T-helper 2 cell treated with Interferon-gamma antibody and Interleukin-4, amounts not matched to agents 5 μg/mL and 100 μg/mL, for 36 hours (primary cell): ENCODE data around the gene GSC2.

Source experiments
- DNase-seq: peaks from one replicate; pipeline ENCODE4 v3.0.0; 2021; ENCODE audit warnings: low spot score
- H3K27ac Mint-ChIP-seq: one replicate; pipeline ENCODE4 v1.8.0; 2021; ENCODE audit warnings: mild to moderate bottlenecking, mixed read lengths
- H3K27me3 Mint-ChIP-seq: one replicate; pipeline ENCODE4 v1.8.0; 2021; ENCODE audit warnings: low read depth, mixed read lengths
- H3K36me3 Mint-ChIP-seq: one replicate; pipeline ENCODE4 v1.8.0; 2021; ENCODE audit warnings: low read depth, mixed read lengths
- H3K4me1 Mint-ChIP-seq: one replicate; pipeline ENCODE4 v1.8.0; 2021; ENCODE audit warnings: low read depth, mixed read lengths
- H3K4me3 Mint-ChIP-seq: one replicate; pipeline ENCODE4 v1.8.0; 2022; ENCODE audit warnings: mild to moderate bottlenecking, moderate library complexity, mixed read lengths
- H3K9me3 Mint-ChIP-seq: one replicate; pipeline ENCODE4 v1.8.0; 2021; ENCODE audit warnings: mixed read lengths

GSC2 gene

GRCh38 chr22:19117111-19117512 lies 33.0 kb downstream of the GSC2 start:
- H3K4me1 Mint-ChIP-seq, result peaks cover 28% of the 10 kb centered on the region
- H3K27ac Mint-ChIP-seq, result no peak overlapping the region
- H3K36me3 Mint-ChIP-seq, result peaks cover 2% of the 10 kb centered on the region
- no peaks in the 10 kb centered on the region for H3K9me3 Mint-ChIP-seq
- H3K4me3 Mint-ChIP-seq, result no peak overlapping the region
- DNase-seq, result no peak
- H3K27me3 Mint-ChIP-seq, result no peaks in the 10 kb centered on the region

GRCh38 chr22:19115628-19116027 lies 34.5 kb downstream of the GSC2 start:
- H3K4me1 Mint-ChIP-seq, result peaks cover 26% of the 10 kb centered on the region
- H3K27me3 Mint-ChIP-seq, result no peaks in the 10 kb centered on the region
- H3K36me3 Mint-ChIP-seq, result peaks cover 2% of the 10 kb centered on the region
- H3K9me3 Mint-ChIP-seq, result no peaks in the 10 kb centered on the region
- H3K4me3 Mint-ChIP-seq, result no peak overlapping the region
- no peak for DNase-seq
- H3K27ac Mint-ChIP-seq, result no peak overlapping the region

- no peaks in the 10 kb centered on the region for H3K9me3 Mint-ChIP-seq
- peaks cover 23% of the 10 kb centered on the region for H3K4me1 Mint-ChIP-seq
Measured at GRCh38 chr22:19114984-19115552, 35.0 kb downstream of the GSC2 start.

GRCh38 chr22:19113429-19113828 lies 36.7 kb downstream of the GSC2 start:
- Mint-ChIP-seq H3K4me3 (no peak overlapping the region), H3K27me3 (no peaks in the 10 kb centered on the region), H3K9me3 (no peaks in the 10 kb centered on the region), H3K27ac (no peak overlapping the region), H3K36me3 (peaks cover 7% of the 10 kb centered on the region), H3K4me1 (peaks cover 38% of the 10 kb centered on the region)
- DNase-seq, result no peak

More at GRCh38 chr22:19114984-19115552, 35.0 kb downstream of the GSC2 start:
- no peak overlapping the region for H3K27ac Mint-ChIP-seq
- H3K36me3 Mint-ChIP-seq, result peaks cover 3% of the 10 kb centered on the region
- H3K4me3 Mint-ChIP-seq, result no peak overlapping the region
- H3K27me3 Mint-ChIP-seq, result no peaks in the 10 kb centered on the region
- no peak for DNase-seq

- DNase-seq, result no peak
- Mint-ChIP-seq H3K27ac (no peak overlapping the region), H3K4me3 (no peak overlapping the region), H3K4me1 (peaks cover 36% of the 10 kb centered on the region), H3K27me3 (no peaks in the 10 kb centered on the region), H3K36me3 (peaks cover 10% of the 10 kb centered on the region), H3K9me3 (no peaks in the 10 kb centered on the region)
Measured at GRCh38 chr22:19111584-19111983, 38.5 kb downstream of the GSC2 start.

- Mint-ChIP-seq H3K4me3 (peak overlapping the region; percentile 27), H3K27me3 (no peaks in the 10 kb centered on the region), H3K36me3 (peaks cover 10% of the 10 kb centered on the region), H3K4me1 (peaks cover 35% of the 10 kb centered on the region), H3K9me3 (no peaks in the 10 kb centered on the region), H3K27ac (no peak overlapping the region)
- DNase-seq, result no peak
Measured at GRCh38 chr22:19111140-19111539, 39.0 kb downstream of the GSC2 start.

- Mint-ChIP-seq H3K36me3 (peaks cover 10% of the 10 kb centered on the region), H3K4me1 (peaks cover 32% of the 10 kb centered on the region), H3K27me3 (no peaks in the 10 kb centered on the region), H3K9me3 (no peaks in the 10 kb centered on the region), H3K4me3 (no peak overlapping the region), H3K27ac (no peak overlapping the region)
- DNase-seq, result no peak
Measured at GRCh38 chr22:19110646-19111045, 39.4 kb downstream of the GSC2 start.

- Mint-ChIP-seq H3K27ac (peak overlapping the region; percentile 85), H3K4me3 (peak overlapping the region; percentile 73), H3K27me3 (no peaks in the 10 kb centered on the region), H3K9me3 (no peaks in the 10 kb centered on the region), H3K36me3 (peaks cover 10% of the 10 kb centered on the region), H3K4me1 (peaks cover 32% of the 10 kb centered on the region)
- DNase-seq, result no peak
Measured at GRCh38 chr22:19110064-19110458, 40.0 kb downstream of the GSC2 start.

GRCh38 chr22:19109198-19110063 lies 40.7 kb downstream of the GSC2 start:
- H3K9me3 Mint-ChIP-seq, result no peaks in the 10 kb centered on the region
- H3K27ac Mint-ChIP-seq, result peak overlapping the region; percentile 85
- DNase-seq, result peak; percentile 20
- no peaks in the 10 kb centered on the region for H3K27me3 Mint-ChIP-seq
- peaks cover 10% of the 10 kb centered on the region for H3K36me3 Mint-ChIP-seq
- peaks cover 32% of the 10 kb centered on the region for H3K4me1 Mint-ChIP-seq
- H3K4me3 Mint-ChIP-seq, result peak overlapping the region; percentile 73

GRCh38 chr22:19108807-19109197 lies 41.3 kb downstream of the GSC2 start:
- H3K27ac Mint-ChIP-seq, result peak overlapping the region; percentile 43
- H3K27me3 Mint-ChIP-seq, result no peaks in the 10 kb centered on the region
- no peaks in the 10 kb centered on the region for H3K9me3 Mint-ChIP-seq
- peak overlapping the region; percentile 73 for H3K4me3 Mint-ChIP-seq
- H3K36me3 Mint-ChIP-seq, result peaks cover 10% of the 10 kb centered on the region
- DNase-seq, result no peak
- peaks cover 32% of the 10 kb centered on the region for H3K4me1 Mint-ChIP-seq

GRCh38 chr22:19107730-19108074 lies 42.4 kb downstream of the GSC2 start:
- peak overlapping the region; percentile 22 for H3K4me3 Mint-ChIP-seq
- DNase-seq, result no peak
- no peak overlapping the region for H3K27ac Mint-ChIP-seq
- no peaks in the 10 kb centered on the region for H3K9me3 Mint-ChIP-seq
- H3K36me3 Mint-ChIP-seq, result peaks cover 10% of the 10 kb centered on the region
- H3K27me3 Mint-ChIP-seq, result no peaks in the 10 kb centered on the region
- peaks cover 31% of the 10 kb centered on the region for H3K4me1 Mint-ChIP-seq

GRCh38 chr22:19106886-19107729 lies 43.0 kb downstream of the GSC2 start:
- Mint-ChIP-seq H3K4me1 (peaks cover 31% of the 10 kb centered on the region), H3K36me3 (peaks cover 10% of the 10 kb centered on the region), H3K27me3 (no peaks in the 10 kb centered on the region), H3K4me3 (no peak overlapping the region), H3K9me3 (no peaks in the 10 kb centered on the region), H3K27ac (no peak overlapping the region)
- DNase-seq, result no peak

- Mint-ChIP-seq H3K9me3 (no peaks in the 10 kb centered on the region), H3K27ac (no peak overlapping the region), H3K4me3 (no peak overlapping the region), H3K36me3 (peaks cover 7% of the 10 kb centered on the region), H3K27me3 (no peaks in the 10 kb centered on the region), H3K4me1 (peaks cover 27% of the 10 kb centered on the region)
- no peak for DNase-seq
Measured at GRCh38 chr22:19105867-19106802, 44.0 kb downstream of the GSC2 start.
